Neural progenitor cell (in vitro differentiated cells): Measurements from ENCODE around the gene HEPACAM. TPM values are rescaled to one million over a fixed set of nuclear protein-coding genes. Genes with fewer than 3 reads are reported as not detected.
A peak's percentile ranks its signal among the peaks of the same experiment; 100 is the strongest.

Source experiments
- DNase-seq: peaks from one replicate; pipeline ENCODE4 v3.0.0-alpha.2; 2016; ENCODE audit warnings: low spot score
- H2AFZ ChIP-seq: fragments of 200-600 bp; sonication (generic); replicated peaks from 2 replicates; pipeline ENCODE4 v1.6.1; 2016; ENCODE audit warnings: antibody characterized with exemption
- H3F3A ChIP-seq: fragments of 200-600 bp; sonication (generic); 2 replicates; pipeline ENCODE4 v1.6.1; 2016; ENCODE audit warnings: antibody characterized with exemption, low read depth
- H3K27ac ChIP-seq: fragments of 200-600 bp; sonication (generic); 2 replicates; pipeline ENCODE4 v1.5.1; 2016; ENCODE audit warnings: mild to moderate bottlenecking
- H3K27me3 ChIP-seq: fragments of 200-600 bp; sonication (generic); 2 replicates; pipeline ENCODE4 v1.6.1; 2016; ENCODE audit warnings: mild to moderate bottlenecking, moderate library complexity
- H3K36me3 ChIP-seq: fragments of 200-600 bp; sonication (generic); 2 replicates; pipeline ENCODE4 v1.5.1; 2016
- H3K4me1 ChIP-seq: fragments of 200-600 bp; sonication (generic); 2 replicates; pipeline ENCODE4 v1.6.1; 2016; ENCODE audit warnings: mixed run types
- H3K4me2 ChIP-seq: fragments of 200-600 bp; sonication (generic); 2 replicates; pipeline ENCODE4 v1.6.1; 2016
- H3K4me3 ChIP-seq: fragments of 200-600 bp; sonication (generic); 2 replicates; pipeline ENCODE4 v1.5.1; 2016
- H3K79me2 ChIP-seq: fragments of 200-600 bp; sonication (generic); 2 replicates; pipeline ENCODE4 v1.6.1; 2016; ENCODE audit warnings: low read depth
- H3K9ac ChIP-seq: fragments of 200-600 bp; sonication (generic); 2 replicates; pipeline ENCODE4 v1.6.1; 2016
- H3K9me3 ChIP-seq: fragments of 200-600 bp; sonication (generic); 2 replicates; pipeline ENCODE4 v1.5.1; 2016; ENCODE audit warnings: low read depth
- H4K20me1 ChIP-seq: fragments of 200-600 bp; sonication (generic); 2 replicates; pipeline ENCODE4 v1.6.1; 2016; ENCODE audit warnings: low read depth
- H3K27ac Mint-ChIP-seq: 3 replicates; pipeline ENCODE4 v1.8.0; 2021; ENCODE audit warnings: mixed read lengths
- H3K27me3 Mint-ChIP-seq: 2 replicates; pipeline ENCODE4 v1.8.0; 2022; ENCODE audit warnings: low read depth, mild to moderate bottlenecking, inconsistent platforms, moderate library complexity, mixed read lengths; ENCODE audit not compliant: insufficient read depth
- H3K36me3 Mint-ChIP-seq: 3 replicates; pipeline ENCODE4 v1.8.0; 2021; ENCODE audit warnings: mixed read lengths
- H3K4me1 Mint-ChIP-seq: 3 replicates; pipeline ENCODE4 v1.8.0; 2021; ENCODE audit warnings: mixed read lengths
- H3K4me3 Mint-ChIP-seq: 3 replicates; pipeline ENCODE4 v1.8.0; 2021; ENCODE audit warnings: mild to moderate bottlenecking, moderate library complexity, mixed read lengths
- H3K9me3 Mint-ChIP-seq: 3 replicates; pipeline ENCODE4 v1.8.0; 2020; ENCODE audit warnings: mixed read lengths
- EZH2 ChIP-seq: fragments of 200-600 bp; sonication (generic); IDR thresholded peaks from 2 replicates; pipeline ENCODE4 v1.6.1; 2017; ENCODE audit warnings: antibody characterized with exemption, mild to moderate bottlenecking, moderate library complexity
- EZH2phosphoT487 ChIP-seq: fragments of 200-600 bp; sonication (generic); IDR thresholded peaks from 2 replicates; pipeline ENCODE4 v1.6.1; 2017; ENCODE audit warnings: antibody characterized with exemption
- total RNA-seq: library from RNA; depleted of rRNA; stranded (reverse); fragments of >200 nt; gene quantifications from 2 replicates; pipeline ENCODE4 v1.2.3, GENCODE V29; 2015; ENCODE audit warnings: low replicate concordance
- TF ChIP-seq, protein P1 (sequence below): fragments of 200-600 bp; sonication (generic); IDR thresholded peaks from 2 replicates; pipeline ENCODE4 v1.5.1; 2017; ENCODE audit warnings: antibody characterized with exemption, mild to moderate bottlenecking

The HEPACAM gene
- total RNA-seq, 1 donor from 2014 or later, result not detected

DNA sequence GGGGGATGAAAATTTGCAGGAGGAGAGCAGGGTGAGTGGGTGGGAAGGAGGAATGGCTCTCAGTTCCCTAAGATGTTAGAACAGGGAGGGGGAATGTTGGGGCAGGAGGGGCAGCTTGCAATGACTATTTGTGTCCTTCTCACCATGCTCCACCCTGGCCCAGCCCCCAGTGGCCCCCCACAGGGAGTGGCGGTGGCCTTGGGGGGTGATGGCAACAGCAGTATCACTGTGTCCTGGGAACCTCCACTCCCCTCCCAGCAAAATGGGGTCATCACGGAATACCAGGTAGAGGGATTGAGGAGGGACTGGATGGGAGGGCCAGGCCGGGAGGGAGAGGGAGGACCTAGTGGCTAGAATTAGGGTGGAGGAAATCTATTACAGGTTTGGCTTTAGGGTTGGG is 60.4 kb downstream of the HEPACAM start:
- peaks cover 15% of the 10 kb centered on the region for H3F3A ChIP-seq
- H3K4me3 ChIP-seq, result peak overlapping the region; percentile 62
- DNase-seq, result no peak
- peaks cover 25% of the 10 kb centered on the region for H3K4me1 Mint-ChIP-seq
- TF ChIP-seq EZH2phosphoT487, result no peak
- TF ChIP-seq, protein P1, sequence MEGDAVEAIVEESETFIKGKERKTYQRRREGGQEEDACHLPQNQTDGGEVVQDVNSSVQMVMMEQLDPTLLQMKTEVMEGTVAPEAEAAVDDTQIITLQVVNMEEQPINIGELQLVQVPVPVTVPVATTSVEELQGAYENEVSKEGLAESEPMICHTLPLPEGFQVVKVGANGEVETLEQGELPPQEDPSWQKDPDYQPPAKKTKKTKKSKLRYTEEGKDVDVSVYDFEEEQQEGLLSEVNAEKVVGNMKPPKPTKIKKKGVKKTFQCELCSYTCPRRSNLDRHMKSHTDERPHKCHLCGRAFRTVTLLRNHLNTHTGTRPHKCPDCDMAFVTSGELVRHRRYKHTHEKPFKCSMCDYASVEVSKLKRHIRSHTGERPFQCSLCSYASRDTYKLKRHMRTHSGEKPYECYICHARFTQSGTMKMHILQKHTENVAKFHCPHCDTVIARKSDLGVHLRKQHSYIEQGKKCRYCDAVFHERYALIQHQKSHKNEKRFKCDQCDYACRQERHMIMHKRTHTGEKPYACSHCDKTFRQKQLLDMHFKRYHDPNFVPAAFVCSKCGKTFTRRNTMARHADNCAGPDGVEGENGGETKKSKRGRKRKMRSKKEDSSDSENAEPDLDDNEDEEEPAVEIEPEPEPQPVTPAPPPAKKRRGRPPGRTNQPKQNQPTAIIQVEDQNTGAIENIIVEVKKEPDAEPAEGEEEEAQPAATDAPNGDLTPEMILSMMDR, result no peak
- TF ChIP-seq EZH2, result no peak
- no peak overlapping the region for H3K27ac Mint-ChIP-seq
- H3K27me3 Mint-ChIP-seq, result peaks cover 39% of the 10 kb centered on the region
- no peaks in the 10 kb centered on the region for H3K9me3 ChIP-seq
- peak overlapping the region; percentile 97 for H2AFZ ChIP-seq
- H3K9me3 Mint-ChIP-seq, result no peaks in the 10 kb centered on the region
- H3K36me3 ChIP-seq, result no peaks in the 10 kb centered on the region
- H4K20me1 ChIP-seq, result no peaks in the 10 kb centered on the region
- peaks cover 53% of the 10 kb centered on the region for H3K27me3 ChIP-seq
- no peak overlapping the region for H3K9ac ChIP-seq
- H3K4me3 Mint-ChIP-seq, result peak overlapping the region; percentile 83
- peak overlapping the region; percentile 63 for H3K4me2 ChIP-seq
- peaks cover 8% of the 10 kb centered on the region for H3K4me1 ChIP-seq
- H3K79me2 ChIP-seq, result no peaks in the 10 kb centered on the region
- peaks cover 3% of the 10 kb centered on the region for H3K36me3 Mint-ChIP-seq
- H3K27ac ChIP-seq, result no peak overlapping the region

DNA sequence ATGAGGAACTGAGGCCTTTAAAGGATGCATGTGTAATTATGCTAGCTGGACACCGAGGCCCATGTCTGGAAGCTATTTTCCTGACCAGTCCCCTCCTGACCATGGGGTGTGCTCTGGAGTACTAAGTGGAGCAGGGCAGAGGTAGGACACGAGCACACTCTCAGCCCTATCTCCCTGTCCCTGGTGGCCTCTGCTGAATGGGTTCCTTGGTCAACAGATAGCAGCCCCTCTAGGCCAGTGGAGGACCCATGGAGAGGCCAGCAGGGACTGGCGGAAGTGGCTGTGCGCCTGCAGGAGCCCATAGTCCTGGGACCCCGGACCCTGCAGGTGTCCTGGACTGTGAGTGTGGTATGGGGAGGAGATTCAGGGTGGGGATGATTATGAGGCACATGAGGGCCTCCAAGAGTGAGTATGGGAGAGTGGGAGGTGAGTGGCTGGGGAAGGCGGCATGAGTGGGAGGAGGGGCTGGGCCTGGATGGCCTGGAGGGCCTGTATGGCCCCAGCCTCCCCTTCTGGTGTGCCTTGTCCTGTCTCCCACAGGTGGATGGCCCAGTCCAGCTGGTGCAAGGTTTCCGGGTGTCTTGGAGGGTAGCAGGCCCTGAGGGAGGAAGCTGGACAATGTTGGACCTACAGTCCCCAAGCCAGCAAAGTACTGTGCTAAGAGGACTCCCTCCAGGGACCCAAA is 61.1 kb downstream of the HEPACAM start:
- H3K27me3 ChIP-seq, result peaks cover 60% of the 10 kb centered on the region

GRCh38 chr11:124873951-124874350 is 61.9 kb downstream of the HEPACAM start:
- Histone ChIP-seq H3F3A (peaks cover 15% of the 10 kb centered on the region), H3K4me2 (no peak overlapping the region), H3K79me2 (no peaks in the 10 kb centered on the region), H4K20me1 (no peaks in the 10 kb centered on the region), H3K36me3 (no peaks in the 10 kb centered on the region), H3K27me3 (peaks cover 68% of the 10 kb centered on the region), H3K4me1 (peaks cover 8% of the 10 kb centered on the region), H3K4me3 (no peak overlapping the region), H3K27ac (no peak overlapping the region), H3K9ac (no peak overlapping the region), H2AFZ (no peak overlapping the region), H3K9me3 (no peaks in the 10 kb centered on the region)
- TF ChIP-seq EZH2phosphoT487 (no peak), EZH2 (no peak)
- TF ChIP-seq, protein P1, result no peak
- H3K4me3 Mint-ChIP-seq, result peak overlapping the region; percentile 23
- peaks cover 3% of the 10 kb centered on the region for H3K36me3 Mint-ChIP-seq
- H3K9me3 Mint-ChIP-seq, result no peaks in the 10 kb centered on the region
- H3K27ac Mint-ChIP-seq, result no peak overlapping the region
- H3K27me3 Mint-ChIP-seq, result peaks cover 51% of the 10 kb centered on the region
- H3K4me1 Mint-ChIP-seq, result peaks cover 25% of the 10 kb centered on the region
- DNase-seq, result no peak

More for the DNA sequence above, 61.1 kb downstream of the HEPACAM start:
- no peak for DNase-seq
- Mint-ChIP-seq H3K27me3 (peaks cover 46% of the 10 kb centered on the region), H3K9me3 (no peaks in the 10 kb centered on the region), H3K36me3 (peaks cover 3% of the 10 kb centered on the region), H3K27ac (no peak overlapping the region), H3K4me1 (peaks cover 25% of the 10 kb centered on the region), H3K4me3 (no peak overlapping the region)
- Histone ChIP-seq H3K9ac (no peak overlapping the region), H3K27ac (no peak overlapping the region), H3K4me2 (no peak overlapping the region), H3K4me1 (peaks cover 8% of the 10 kb centered on the region), H2AFZ (no peak overlapping the region), H3K36me3 (no peaks in the 10 kb centered on the region), H3K4me3 (no peak overlapping the region), H3K79me2 (no peaks in the 10 kb centered on the region), H3F3A (peaks cover 15% of the 10 kb centered on the region), H4K20me1 (no peaks in the 10 kb centered on the region), H3K9me3 (no peaks in the 10 kb centered on the region)
- TF ChIP-seq, protein P1, result no peak
- TF ChIP-seq EZH2, result no peak
- no peak for TF ChIP-seq EZH2phosphoT487
